Memory B cell (primary cell): ENCODE measurements around the gene DNAJC5G.

ENCODE experiments used
- ATAC-seq: fragments of 150-1000 bp; cut with Tn5 transposase; 2 replicates; pipeline ENCODE4 v1.10.0; 2021; ENCODE audit warnings: low read depth, mild to moderate bottlenecking, moderate library complexity
- DNase-seq, 2 donors: peaks; one replicate each; pipeline ENCODE4 v3.0.0; 2022; ENCODE audit warnings: low spot score in 2 of 2
- H3K27ac Mint-ChIP-seq: one replicate; pipeline ENCODE4 v1.8.0; 2022; ENCODE audit warnings: mild to moderate bottlenecking, moderate library complexity, mixed read lengths
- H3K27me3 Mint-ChIP-seq: one replicate; pipeline ENCODE4 v1.8.0; 2022; ENCODE audit warnings: mixed read lengths
- H3K36me3 Mint-ChIP-seq: one replicate; pipeline ENCODE4 v1.8.0; 2022; ENCODE audit warnings: mild to moderate bottlenecking, mixed read lengths
- H3K4me1 Mint-ChIP-seq: one replicate; pipeline ENCODE4 v1.8.0; 2022; ENCODE audit warnings: mixed read lengths
- H3K4me3 Mint-ChIP-seq: one replicate; pipeline ENCODE4 v1.8.0; 2022; ENCODE audit warnings: mild to moderate bottlenecking, moderate library complexity, mixed read lengths
- H3K9me3 Mint-ChIP-seq: one replicate; pipeline ENCODE4 v1.8.0; 2022; ENCODE audit warnings: mixed read lengths

The DNAJC5G gene

GRCh38 chr2:27245116-27245515, 30.1 kb upstream of the DNAJC5G start:
- peaks cover 5% of the 10 kb centered on the region for H3K27me3 Mint-ChIP-seq
- H3K4me1 Mint-ChIP-seq = no peaks in the 10 kb centered on the region
- no peak overlapping the region for H3K27ac Mint-ChIP-seq

GRCh38 chr2:27245626-27246025, 29.6 kb upstream of the DNAJC5G start:
- H3K27ac Mint-ChIP-seq = no peak overlapping the region
- ATAC-seq (no peak), DNase-seq (no peak)
- no peaks in the 10 kb centered on the region for H3K9me3 Mint-ChIP-seq
- peaks cover 7% of the 10 kb centered on the region for H3K27me3 Mint-ChIP-seq
- peaks cover 3% of the 10 kb centered on the region for H3K4me1 Mint-ChIP-seq
- no peak overlapping the region for H3K4me3 Mint-ChIP-seq
- H3K36me3 Mint-ChIP-seq = peaks cover 10% of the 10 kb centered on the region

More at GRCh38 chr2:27245116-27245515, 30.1 kb upstream of the DNAJC5G start:
- ATAC-seq (no peak), DNase-seq (no peak)
- no peak overlapping the region for H3K4me3 Mint-ChIP-seq
- no peaks in the 10 kb centered on the region for H3K9me3 Mint-ChIP-seq
- peaks cover 14% of the 10 kb centered on the region for H3K36me3 Mint-ChIP-seq

- no peak for DNase-seq
- Mint-ChIP-seq H3K27me3 (peaks cover 10% of the 10 kb centered on the region), H3K36me3 (peaks cover 6% of the 10 kb centered on the region), H3K4me1 (peaks cover 6% of the 10 kb centered on the region), H3K27ac (no peak overlapping the region), H3K9me3 (no peaks in the 10 kb centered on the region), H3K4me3 (no peak overlapping the region)
- no peak for ATAC-seq
Measured at GRCh38 chr2:27247893-27248292, 27.3 kb upstream of the DNAJC5G start.

- peaks cover 12% of the 10 kb centered on the region for H3K27me3 Mint-ChIP-seq
- H3K4me3 Mint-ChIP-seq = no peak overlapping the region
- no peaks in the 10 kb centered on the region for H3K36me3 Mint-ChIP-seq
- no peak overlapping the region for H3K27ac Mint-ChIP-seq
- no peak for DNase-seq
- no peaks in the 10 kb centered on the region for H3K9me3 Mint-ChIP-seq
- no peak for ATAC-seq
- peaks cover 6% of the 10 kb centered on the region for H3K4me1 Mint-ChIP-seq
Measured at GRCh38 chr2:27249159-27249890, 25.9 kb upstream of the DNAJC5G start.

GRCh38 chr2:27249891-27250651, 25.2 kb upstream of the DNAJC5G start:
- DNase-seq = peak; percentile 23 to 41
- Mint-ChIP-seq H3K9me3 (no peaks in the 10 kb centered on the region), H3K4me1 (peaks cover 6% of the 10 kb centered on the region), H3K36me3 (no peaks in the 10 kb centered on the region), H3K4me3 (no peak overlapping the region), H3K27me3 (peaks cover 19% of the 10 kb centered on the region), H3K27ac (no peak overlapping the region)
- ATAC-seq = peak; percentile 69

- DNase-seq (no peak), ATAC-seq (no peak)
- H3K4me1 Mint-ChIP-seq = peaks cover 6% of the 10 kb centered on the region
- no peak overlapping the region for H3K27ac Mint-ChIP-seq
- H3K36me3 Mint-ChIP-seq = no peaks in the 10 kb centered on the region
- H3K4me3 Mint-ChIP-seq = no peak overlapping the region
- peaks cover 23% of the 10 kb centered on the region for H3K27me3 Mint-ChIP-seq
- H3K9me3 Mint-ChIP-seq = no peaks in the 10 kb centered on the region
Measured at GRCh38 chr2:27250652-27251379, 24.4 kb upstream of the DNAJC5G start.

GRCh38 chr2:27251766-27252165, 23.5 kb upstream of the DNAJC5G start:
- Mint-ChIP-seq H3K4me1 (peaks cover 6% of the 10 kb centered on the region), H3K36me3 (no peaks in the 10 kb centered on the region), H3K27me3 (peaks cover 30% of the 10 kb centered on the region), H3K9me3 (no peaks in the 10 kb centered on the region), H3K4me3 (no peak overlapping the region), H3K27ac (no peak overlapping the region)
- ATAC-seq (no peak), DNase-seq (no peak)

- no peak for ATAC-seq
Measured at GRCh38 chr2:27255187-27255586, 20.0 kb upstream of the DNAJC5G start.

GRCh38 chr2:27255660-27256059, 19.6 kb upstream of the DNAJC5G start:
- Mint-ChIP-seq H3K27me3 (peaks cover 42% of the 10 kb centered on the region), H3K4me3 (no peak overlapping the region), H3K27ac (no peak overlapping the region), H3K9me3 (no peaks in the 10 kb centered on the region), H3K4me1 (peaks cover 3% of the 10 kb centered on the region), H3K36me3 (no peaks in the 10 kb centered on the region)
- DNase-seq (no peak), ATAC-seq (no peak)

More at GRCh38 chr2:27255187-27255586, 20.0 kb upstream of the DNAJC5G start:
- H3K4me3 Mint-ChIP-seq = no peak overlapping the region
- H3K36me3 Mint-ChIP-seq = no peaks in the 10 kb centered on the region
- DNase-seq = no peak
- peaks cover 6% of the 10 kb centered on the region for H3K4me1 Mint-ChIP-seq
- H3K27ac Mint-ChIP-seq = no peak overlapping the region
- H3K9me3 Mint-ChIP-seq = no peaks in the 10 kb centered on the region
- H3K27me3 Mint-ChIP-seq = peaks cover 42% of the 10 kb centered on the region

- H3K36me3 Mint-ChIP-seq = no peaks in the 10 kb centered on the region
Measured at GRCh38 chr2:27256855-27257454, 18.3 kb upstream of the DNAJC5G start.

GRCh38 chr2:27258051-27258450, 17.2 kb upstream of the DNAJC5G start:
- no peak for DNase-seq
- Mint-ChIP-seq H3K4me1 (peaks cover 8% of the 10 kb centered on the region), H3K27me3 (peaks cover 51% of the 10 kb centered on the region), H3K4me3 (no peak overlapping the region), H3K9me3 (no peaks in the 10 kb centered on the region), H3K27ac (no peak overlapping the region), H3K36me3 (no peaks in the 10 kb centered on the region)
- no peak for ATAC-seq

More at GRCh38 chr2:27256855-27257454, 18.3 kb upstream of the DNAJC5G start:
- H3K9me3 Mint-ChIP-seq = no peaks in the 10 kb centered on the region
- H3K4me3 Mint-ChIP-seq = no peak overlapping the region
- DNase-seq (no peak), ATAC-seq (no peak)
- peaks cover 51% of the 10 kb centered on the region for H3K27me3 Mint-ChIP-seq
- peaks cover 8% of the 10 kb centered on the region for H3K4me1 Mint-ChIP-seq
- no peak overlapping the region for H3K27ac Mint-ChIP-seq

GRCh38 chr2:27261241-27261925, 13.8 kb upstream of the DNAJC5G start:
- Mint-ChIP-seq H3K4me1 (peaks cover 18% of the 10 kb centered on the region), H3K36me3 (no peaks in the 10 kb centered on the region), H3K27me3 (peaks cover 44% of the 10 kb centered on the region), H3K27ac (peak overlapping the region; percentile 20), H3K9me3 (no peaks in the 10 kb centered on the region), H3K4me3 (peak overlapping the region; percentile 75)
- ATAC-seq = no peak
- DNase-seq = no peak

- Mint-ChIP-seq H3K36me3 (no peaks in the 10 kb centered on the region), H3K4me1 (peaks cover 18% of the 10 kb centered on the region), H3K27ac (peak overlapping the region; percentile 20), H3K4me3 (peak overlapping the region; percentile 75), H3K27me3 (peaks cover 39% of the 10 kb centered on the region), H3K9me3 (no peaks in the 10 kb centered on the region)
- DNase-seq = no peak
- no peak for ATAC-seq
Measured at GRCh38 chr2:27261926-27262298, 13.3 kb upstream of the DNAJC5G start.
